ENCODE results near the gene RGS19.

RGS19 gene

DNA sequence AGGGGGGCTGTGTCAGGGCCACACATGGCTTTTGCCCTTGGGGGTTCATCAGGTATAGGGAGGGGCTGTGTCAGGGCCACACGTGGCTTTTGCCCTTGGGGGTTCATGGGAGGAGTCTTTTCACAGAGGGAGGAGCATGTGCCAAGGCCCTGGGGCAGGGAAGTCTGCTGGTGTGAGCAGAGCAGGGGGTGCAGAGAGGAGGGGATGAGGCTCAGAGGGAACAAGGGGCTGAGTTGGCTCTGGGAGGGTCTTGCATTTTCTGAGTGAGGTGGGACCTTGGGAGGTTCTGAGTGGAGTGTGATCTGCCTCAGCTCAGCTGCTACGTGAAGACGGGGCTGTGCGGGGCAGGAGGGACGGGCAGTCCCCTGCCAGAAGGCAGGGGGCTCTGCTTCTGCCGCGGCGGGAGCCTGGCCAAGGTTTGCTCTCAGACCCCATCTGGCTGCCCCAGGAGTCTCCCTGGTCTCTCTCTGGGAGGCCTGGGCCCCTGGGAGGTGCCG, 23.9 kb downstream of the RGS19 start:
- Histone ChIP-seq H2AFZ (ENCODE audit: low read depth) (no peak overlapping the region), H3K79me2 (ENCODE audit: insufficient read depth, low read depth) (no peaks in the 10 kb centered on the region), H4K20me1 (ENCODE audit: insufficient read depth) (no peaks in the 10 kb centered on the region), H3K36me3 (ENCODE audit: insufficient read depth) (no peaks in the 10 kb centered on the region), H3K27me3 (ENCODE audit: insufficient read depth, low read depth) (peaks cover 45% of the 10 kb centered on the region), H3K4me3 (IDR thresholded peaks at IDR 0.05; ENCODE audit: insufficient read depth, low read depth, low read length) (no peak overlapping the region), H3K27ac (no peak overlapping the region), H3K4me2 (no peak overlapping the region), H3K9ac (no peak overlapping the region), H3K4me1 (ENCODE audit: low read depth, poor library complexity, severe bottlenecking) (peaks cover 34% of the 10 kb centered on the region)
- TF ChIP-seq, protein P1, sequence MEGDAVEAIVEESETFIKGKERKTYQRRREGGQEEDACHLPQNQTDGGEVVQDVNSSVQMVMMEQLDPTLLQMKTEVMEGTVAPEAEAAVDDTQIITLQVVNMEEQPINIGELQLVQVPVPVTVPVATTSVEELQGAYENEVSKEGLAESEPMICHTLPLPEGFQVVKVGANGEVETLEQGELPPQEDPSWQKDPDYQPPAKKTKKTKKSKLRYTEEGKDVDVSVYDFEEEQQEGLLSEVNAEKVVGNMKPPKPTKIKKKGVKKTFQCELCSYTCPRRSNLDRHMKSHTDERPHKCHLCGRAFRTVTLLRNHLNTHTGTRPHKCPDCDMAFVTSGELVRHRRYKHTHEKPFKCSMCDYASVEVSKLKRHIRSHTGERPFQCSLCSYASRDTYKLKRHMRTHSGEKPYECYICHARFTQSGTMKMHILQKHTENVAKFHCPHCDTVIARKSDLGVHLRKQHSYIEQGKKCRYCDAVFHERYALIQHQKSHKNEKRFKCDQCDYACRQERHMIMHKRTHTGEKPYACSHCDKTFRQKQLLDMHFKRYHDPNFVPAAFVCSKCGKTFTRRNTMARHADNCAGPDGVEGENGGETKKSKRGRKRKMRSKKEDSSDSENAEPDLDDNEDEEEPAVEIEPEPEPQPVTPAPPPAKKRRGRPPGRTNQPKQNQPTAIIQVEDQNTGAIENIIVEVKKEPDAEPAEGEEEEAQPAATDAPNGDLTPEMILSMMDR (conservative IDR thresholded peaks at IDR 0.05; ENCODE audit: low read depth, low read length): no peak

- Histone ChIP-seq H3K4me3 (IDR thresholded peaks at IDR 0.05; ENCODE audit: insufficient read depth, low read depth, low read length) (no peak overlapping the region), H3K36me3 (ENCODE audit: insufficient read depth) (no peaks in the 10 kb centered on the region), H4K20me1 (ENCODE audit: insufficient read depth) (no peaks in the 10 kb centered on the region), H3K4me2 (no peak overlapping the region), H3K27ac (no peak overlapping the region), H3K27me3 (ENCODE audit: insufficient read depth, low read depth) (peaks cover 43% of the 10 kb centered on the region), H2AFZ (ENCODE audit: low read depth) (no peak overlapping the region), H3K9ac (no peak overlapping the region), H3K79me2 (ENCODE audit: insufficient read depth, low read depth) (no peaks in the 10 kb centered on the region), H3K4me1 (ENCODE audit: low read depth, poor library complexity, severe bottlenecking) (peaks cover 34% of the 10 kb centered on the region)
- TF ChIP-seq, protein P1 (conservative IDR thresholded peaks at IDR 0.05; ENCODE audit: low read depth, low read length): no peak
These were observed 25.3 kb downstream of the RGS19 start for GRCh38 chr20:64053841-64054661.

- Histone ChIP-seq H3K79me2 (ENCODE audit: insufficient read depth, low read depth) (no peaks in the 10 kb centered on the region), H3K4me1 (ENCODE audit: low read depth, poor library complexity, severe bottlenecking) (peaks cover 33% of the 10 kb centered on the region), H2AFZ (ENCODE audit: low read depth) (no peak overlapping the region), H3K4me2 (no peak overlapping the region), H3K36me3 (ENCODE audit: insufficient read depth) (no peaks in the 10 kb centered on the region), H4K20me1 (ENCODE audit: insufficient read depth) (no peaks in the 10 kb centered on the region), H3K27me3 (ENCODE audit: insufficient read depth, low read depth) (peaks cover 43% of the 10 kb centered on the region), H3K4me3 (IDR thresholded peaks at IDR 0.05; ENCODE audit: insufficient read depth, low read depth, low read length) (no peak overlapping the region), H3K27ac (no peak overlapping the region), H3K9ac (no peak overlapping the region)
- TF ChIP-seq, protein P1 (conservative IDR thresholded peaks at IDR 0.05; ENCODE audit: low read depth, low read length): no peak
These were observed 26.1 kb downstream of the RGS19 start for GRCh38 chr20:64052987-64053840.

DNA sequence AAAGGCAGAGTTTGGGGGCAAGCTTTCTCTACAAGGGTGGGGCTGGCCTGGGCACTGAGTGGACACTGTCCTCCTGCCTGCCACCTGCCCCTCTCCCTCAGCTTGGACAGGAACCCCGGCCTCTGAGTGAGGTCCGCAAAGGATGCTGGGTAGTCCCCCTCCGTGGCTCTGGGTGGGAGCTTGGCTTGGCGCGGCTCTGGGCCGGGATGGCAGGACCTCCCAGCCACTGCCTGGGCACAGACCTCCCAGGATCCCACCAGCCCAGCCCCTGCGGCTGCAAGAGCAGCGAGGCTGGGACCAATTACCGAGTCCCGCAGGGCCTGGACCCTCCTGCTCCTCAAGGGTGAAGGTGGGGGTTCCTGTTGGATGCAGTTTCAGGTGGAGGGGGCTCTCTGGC, 27.0 kb downstream of the RGS19 start:
- TF ChIP-seq, protein P1 (conservative IDR thresholded peaks at IDR 0.05; ENCODE audit: low read depth, low read length): no peak
- Histone ChIP-seq H3K27ac (no peak overlapping the region), H3K36me3 (ENCODE audit: insufficient read depth) (no peaks in the 10 kb centered on the region), H3K4me1 (ENCODE audit: low read depth, poor library complexity, severe bottlenecking) (peaks cover 24% of the 10 kb centered on the region), H3K9ac (no peak overlapping the region), H3K4me3 (IDR thresholded peaks at IDR 0.05; ENCODE audit: insufficient read depth, low read depth, low read length) (no peak overlapping the region), H3K27me3 (ENCODE audit: insufficient read depth, low read depth) (peaks cover 49% of the 10 kb centered on the region), H3K4me2 (no peak overlapping the region), H4K20me1 (ENCODE audit: insufficient read depth) (no peaks in the 10 kb centered on the region), H3K79me2 (ENCODE audit: insufficient read depth, low read depth) (no peaks in the 10 kb centered on the region), H2AFZ (ENCODE audit: low read depth) (no peak overlapping the region)

Measured in KMS-11 (cell line).